Vagina (tissue), 2 donors: Measurements from ENCODE around the gene WNK2.

Experiments
- POLR2A ChIP-seq, 2 donors: fragments of 450-650 bp; IDR thresholded peaks; one replicate each; pipeline ENCODE4 v1.6.1; 2017; ENCODE audit warnings: antibody characterized with exemption in 2 of 2, mild to moderate bottlenecking in 2 of 2, moderate library complexity in 2 of 2
- TF ChIP-seq, protein P1 (sequence below), 3 experiments: fragments of 450-650 bp in 2 of 3; fragments of 200-600 bp in 1 of 3; sonication (generic) in 1 of 3; IDR thresholded peaks; one replicate each; pipeline ENCODE4 v1.5.1; 2017 to 2019; ENCODE audit warnings: antibody characterized with exemption in 3 of 3, mild to moderate bottlenecking in 2 of 3, moderate library complexity in 2 of 3

DNA sequence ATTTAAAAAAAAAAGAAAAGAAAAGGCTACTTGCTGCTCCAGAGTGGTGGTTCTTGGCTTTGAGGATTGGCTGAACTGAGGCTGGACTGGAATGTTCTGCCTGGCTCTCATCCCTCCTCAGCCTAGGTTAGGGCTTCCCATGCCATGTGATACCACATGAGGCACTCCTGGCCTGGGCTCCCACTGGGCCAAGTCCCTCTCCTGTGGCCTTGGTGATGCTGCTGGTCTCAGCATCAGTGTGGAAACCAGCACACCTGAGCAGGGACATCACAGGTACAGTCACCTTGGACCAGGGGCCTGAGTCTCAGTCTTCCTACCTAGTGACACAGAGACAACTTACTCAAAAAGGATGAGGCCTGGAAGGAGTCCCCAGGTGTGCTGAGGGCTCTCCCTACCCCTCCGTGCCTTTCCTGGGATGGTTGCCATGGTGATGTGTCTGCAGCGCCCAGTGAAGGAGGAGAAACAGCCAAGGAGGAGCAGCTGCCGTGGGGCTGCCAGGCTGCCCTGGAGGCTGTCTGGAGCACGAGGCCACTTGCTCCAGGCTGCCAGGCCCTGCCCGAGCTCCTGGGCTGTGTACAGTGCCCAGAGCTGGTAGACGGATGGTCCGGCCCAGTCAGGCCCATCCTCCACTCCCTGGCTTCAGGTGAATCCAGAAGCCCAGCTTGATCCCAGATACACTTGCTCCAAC lies 71.0 kb downstream of the WNK2 start:
- TF ChIP-seq, protein P1, sequence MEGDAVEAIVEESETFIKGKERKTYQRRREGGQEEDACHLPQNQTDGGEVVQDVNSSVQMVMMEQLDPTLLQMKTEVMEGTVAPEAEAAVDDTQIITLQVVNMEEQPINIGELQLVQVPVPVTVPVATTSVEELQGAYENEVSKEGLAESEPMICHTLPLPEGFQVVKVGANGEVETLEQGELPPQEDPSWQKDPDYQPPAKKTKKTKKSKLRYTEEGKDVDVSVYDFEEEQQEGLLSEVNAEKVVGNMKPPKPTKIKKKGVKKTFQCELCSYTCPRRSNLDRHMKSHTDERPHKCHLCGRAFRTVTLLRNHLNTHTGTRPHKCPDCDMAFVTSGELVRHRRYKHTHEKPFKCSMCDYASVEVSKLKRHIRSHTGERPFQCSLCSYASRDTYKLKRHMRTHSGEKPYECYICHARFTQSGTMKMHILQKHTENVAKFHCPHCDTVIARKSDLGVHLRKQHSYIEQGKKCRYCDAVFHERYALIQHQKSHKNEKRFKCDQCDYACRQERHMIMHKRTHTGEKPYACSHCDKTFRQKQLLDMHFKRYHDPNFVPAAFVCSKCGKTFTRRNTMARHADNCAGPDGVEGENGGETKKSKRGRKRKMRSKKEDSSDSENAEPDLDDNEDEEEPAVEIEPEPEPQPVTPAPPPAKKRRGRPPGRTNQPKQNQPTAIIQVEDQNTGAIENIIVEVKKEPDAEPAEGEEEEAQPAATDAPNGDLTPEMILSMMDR (IDR thresholded peaks at IDR 0.05) = no peak
- TF ChIP-seq POLR2A (IDR thresholded peaks at IDR 0.05) = no peak
